K562 (cell line): Measurements from ENCODE around the gene RXRA. TPM values are rescaled to one million over a fixed set of nuclear protein-coding genes. Genes with fewer than 3 reads are reported as not detected.

Experiments
- CBX8 ChIP-seq: fragments of 200-600 bp; sonication (generic); IDR thresholded peaks from 2 replicates; pipeline ENCODE4 v1.6.1; 2012; ENCODE audit warnings: borderline replicate concordance, mixed run types, low read depth, mild to moderate bottlenecking, moderate library complexity, mixed read lengths, low read length, control low read depth, inconsistent platforms; ENCODE audit not compliant: poor library complexity, severe bottlenecking; ENCODE audit errors: extremely low read depth
- JUND ChIP-seq, 2 experiments: IDR thresholded peaks; 2 replicates in 1 of 2; 3 replicates in 1 of 2; pipeline ENCODE4 v1.6.1; 2011; ENCODE audit warnings: borderline replicate concordance in 2 of 2, low read depth in 2 of 2, low read length in 2 of 2, improper control_type of control experiment in 1 of 2, missing biosample characterization in 1 of 2, missing genetic modification characterization in 1 of 2, missing genetic modification reagents in 1 of 2
- polyA plus RNA-seq, 8 experiments: library from polyadenylated mRNA; depleted of rRNA in 4 of 8; stranded (reverse) in 5 of 8; unstranded in 3 of 8; fragments of >200 nt; fragmentation: Nextera tagmentation in 2 of 8; fragmentation: Illumina TruSeq in 1 of 8; extraction: Ambion mirVana in 2 of 8; extraction: Trizol in 1 of 8; gene quantifications; 2 replicates each; pipeline versions ENCODE4 v1.2.1 to v1.2.3, GENCODE V29; 2011 to 2014; ENCODE audit warnings: inconsistent platforms in 1 of 8, missing spikeins in 1 of 8
- total RNA-seq, 7 experiments: library from RNA; depleted of rRNA in 6 of 7; stranded (reverse); fragments of >200 nt in 6 of 7; fragmentation: Illumina TruSeq in 2 of 7; extraction: Trizol in 2 of 7; gene quantifications; 2 replicates each; pipeline versions ENCODE4 v1.2.1 to v1.2.3, GENCODE V29; 2011 to 2021; ENCODE audit warnings: low replicate concordance in 1 of 7
- TF ChIP-seq, protein P1 (sequence below): fragments of 450-650 bp; IDR thresholded peaks from 2 replicates; pipeline ENCODE4 v1.6.1; 2016; ENCODE audit warnings: low read depth
- TF ChIP-seq, protein P2 (sequence below): sonication (generic); formaldehyde crosslinking; IDR thresholded peaks from 2 replicates; pipeline ENCODE4 v1.8.0; 2022; ENCODE audit warnings: mild to moderate bottlenecking, missing genetic modification reagents
- TF ChIP-seq, protein P3 (sequence below): fragments of 250-450 bp; sonication (Bioruptor Pico); IDR thresholded peaks from 2 replicates; pipeline ENCODE4 v1.4.0; 2020; ENCODE audit warnings: borderline replicate concordance
- TF ChIP-seq, protein P4 (sequence below): fragments of 250-450 bp; sonication (Bioruptor Pico); IDR thresholded peaks from 2 replicates; pipeline ENCODE4 v1.8.0; 2022; ENCODE audit warnings: inconsistent platforms, mild to moderate bottlenecking, moderate library complexity, borderline replicate concordance
- TF ChIP-seq, protein P5 (sequence below): fragments of 450-650 bp; IDR thresholded peaks from 2 replicates; pipeline ENCODE4 v1.6.1; 2018; ENCODE audit not compliant: partially characterized antibody

The RXRA gene
- total and polyA plus RNA-seq, 9 of the 15 experiments (the other 6 are each of a cell fraction or from before 2014, with no cell fraction given), result 0.35 to 23.6 (median 4.6) TPM

DNA sequence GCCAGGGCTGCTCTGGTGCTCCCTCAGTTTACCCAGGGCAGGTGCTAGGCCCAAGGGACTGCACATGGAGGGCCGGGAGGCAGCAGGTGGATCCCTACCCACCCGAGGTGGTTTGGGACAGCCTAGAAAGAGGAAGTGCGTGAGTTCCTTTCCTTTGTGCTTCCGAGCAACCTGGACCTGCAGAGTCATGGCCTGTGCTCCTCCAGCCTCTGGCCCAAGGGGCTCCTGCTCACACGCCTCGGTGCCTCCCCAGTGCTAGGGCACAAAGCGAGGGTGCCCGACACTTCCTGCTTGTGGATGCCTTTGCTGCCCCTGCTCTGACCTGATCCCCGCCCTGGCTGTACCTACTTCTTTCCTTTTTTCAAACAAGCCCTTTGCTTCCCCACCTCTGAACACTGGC, 79.3 kb downstream of the RXRA start (continued):
- TF ChIP-seq, protein P1, sequence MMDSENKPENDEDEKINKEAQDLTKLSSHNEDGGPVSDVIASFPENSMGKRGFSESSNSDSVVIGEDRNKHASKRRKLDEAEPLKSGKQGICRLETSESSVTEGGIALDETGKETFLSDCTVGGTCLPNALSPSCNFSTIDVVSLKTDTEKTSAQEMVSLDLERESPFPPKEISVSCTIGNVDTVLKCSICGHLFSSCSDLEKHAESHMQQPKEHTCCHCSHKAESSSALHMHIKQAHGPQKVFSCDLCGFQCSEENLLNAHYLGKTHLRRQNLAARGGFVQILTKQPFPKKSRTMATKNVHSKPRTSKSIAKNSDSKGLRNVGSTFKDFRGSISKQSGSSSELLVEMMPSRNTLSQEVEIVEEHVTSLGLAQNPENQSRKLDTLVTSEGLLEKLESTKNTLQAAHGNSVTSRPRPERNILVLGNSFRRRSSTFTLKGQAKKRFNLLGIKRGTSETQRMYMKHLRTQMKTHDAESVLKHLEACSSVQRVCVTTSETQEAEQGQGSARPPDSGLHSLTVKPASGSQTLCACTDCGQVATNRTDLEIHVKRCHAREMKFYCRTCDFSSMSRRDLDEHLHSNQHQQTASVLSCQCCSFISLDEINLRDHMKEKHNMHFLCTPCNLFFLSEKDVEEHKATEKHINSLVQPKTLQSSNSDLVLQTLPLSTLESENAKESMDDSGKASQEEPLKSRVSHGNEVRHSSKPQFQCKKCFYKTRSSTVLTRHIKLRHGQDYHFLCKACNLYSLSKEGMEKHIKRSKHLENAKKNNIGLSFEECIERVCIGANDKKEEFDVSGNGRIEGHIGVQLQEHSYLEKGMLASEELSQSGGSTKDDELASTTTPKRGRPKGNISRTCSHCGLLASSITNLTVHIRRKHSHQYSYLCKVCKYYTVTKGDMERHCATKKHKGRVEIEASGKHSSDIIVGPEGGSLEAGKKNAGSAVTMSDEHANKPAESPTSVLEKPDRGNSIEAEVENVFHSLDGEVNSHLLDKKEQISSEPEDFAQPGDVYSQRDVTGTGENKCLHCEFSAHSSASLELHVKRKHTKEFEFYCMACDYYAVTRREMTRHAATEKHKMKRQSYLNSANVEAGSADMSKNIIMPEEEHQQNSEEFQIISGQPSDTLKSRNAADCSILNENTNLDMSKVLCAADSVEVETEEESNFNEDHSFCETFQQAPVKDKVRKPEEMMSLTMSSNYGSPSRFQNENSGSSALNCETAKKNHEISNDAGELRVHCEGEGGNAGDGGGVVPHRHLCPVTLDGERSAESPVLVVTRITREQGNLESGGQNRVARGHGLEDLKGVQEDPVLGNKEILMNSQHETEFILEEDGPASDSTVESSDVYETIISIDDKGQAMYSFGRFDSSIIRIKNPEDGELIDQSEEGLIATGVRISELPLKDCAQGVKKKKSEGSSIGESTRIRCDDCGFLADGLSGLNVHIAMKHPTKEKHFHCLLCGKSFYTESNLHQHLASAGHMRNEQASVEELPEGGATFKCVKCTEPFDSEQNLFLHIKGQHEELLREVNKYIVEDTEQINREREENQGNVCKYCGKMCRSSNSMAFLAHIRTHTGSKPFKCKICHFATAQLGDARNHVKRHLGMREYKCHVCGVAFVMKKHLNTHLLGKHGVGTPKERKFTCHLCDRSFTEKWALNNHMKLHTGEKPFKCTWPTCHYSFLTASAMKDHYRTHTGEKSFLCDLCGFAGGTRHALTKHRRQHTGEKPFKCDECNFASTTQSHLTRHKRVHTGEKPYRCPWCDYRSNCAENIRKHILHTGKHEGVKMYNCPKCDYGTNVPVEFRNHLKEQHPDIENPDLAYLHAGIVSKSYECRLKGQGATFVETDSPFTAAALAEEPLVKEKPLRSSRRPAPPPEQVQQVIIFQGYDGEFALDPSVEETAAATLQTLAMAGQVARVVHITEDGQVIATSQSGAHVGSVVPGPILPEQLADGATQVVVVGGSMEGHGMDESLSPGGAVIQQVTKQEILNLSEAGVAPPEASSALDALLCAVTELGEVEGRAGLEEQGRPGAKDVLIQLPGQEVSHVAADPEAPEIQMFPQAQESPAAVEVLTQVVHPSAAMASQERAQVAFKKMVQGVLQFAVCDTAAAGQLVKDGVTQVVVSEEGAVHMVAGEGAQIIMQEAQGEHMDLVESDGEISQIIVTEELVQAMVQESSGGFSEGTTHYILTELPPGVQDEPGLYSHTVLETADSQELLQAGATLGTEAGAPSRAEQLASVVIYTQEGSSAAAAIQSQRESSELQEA, result no peak
- TF ChIP-seq, protein P2, sequence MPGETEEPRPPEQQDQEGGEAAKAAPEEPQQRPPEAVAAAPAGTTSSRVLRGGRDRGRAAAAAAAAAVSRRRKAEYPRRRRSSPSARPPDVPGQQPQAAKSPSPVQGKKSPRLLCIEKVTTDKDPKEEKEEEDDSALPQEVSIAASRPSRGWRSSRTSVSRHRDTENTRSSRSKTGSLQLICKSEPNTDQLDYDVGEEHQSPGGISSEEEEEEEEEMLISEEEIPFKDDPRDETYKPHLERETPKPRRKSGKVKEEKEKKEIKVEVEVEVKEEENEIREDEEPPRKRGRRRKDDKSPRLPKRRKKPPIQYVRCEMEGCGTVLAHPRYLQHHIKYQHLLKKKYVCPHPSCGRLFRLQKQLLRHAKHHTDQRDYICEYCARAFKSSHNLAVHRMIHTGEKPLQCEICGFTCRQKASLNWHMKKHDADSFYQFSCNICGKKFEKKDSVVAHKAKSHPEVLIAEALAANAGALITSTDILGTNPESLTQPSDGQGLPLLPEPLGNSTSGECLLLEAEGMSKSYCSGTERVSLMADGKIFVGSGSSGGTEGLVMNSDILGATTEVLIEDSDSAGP (CRISPR knock-in tag), result no peak
- TF ChIP-seq, protein P3, sequence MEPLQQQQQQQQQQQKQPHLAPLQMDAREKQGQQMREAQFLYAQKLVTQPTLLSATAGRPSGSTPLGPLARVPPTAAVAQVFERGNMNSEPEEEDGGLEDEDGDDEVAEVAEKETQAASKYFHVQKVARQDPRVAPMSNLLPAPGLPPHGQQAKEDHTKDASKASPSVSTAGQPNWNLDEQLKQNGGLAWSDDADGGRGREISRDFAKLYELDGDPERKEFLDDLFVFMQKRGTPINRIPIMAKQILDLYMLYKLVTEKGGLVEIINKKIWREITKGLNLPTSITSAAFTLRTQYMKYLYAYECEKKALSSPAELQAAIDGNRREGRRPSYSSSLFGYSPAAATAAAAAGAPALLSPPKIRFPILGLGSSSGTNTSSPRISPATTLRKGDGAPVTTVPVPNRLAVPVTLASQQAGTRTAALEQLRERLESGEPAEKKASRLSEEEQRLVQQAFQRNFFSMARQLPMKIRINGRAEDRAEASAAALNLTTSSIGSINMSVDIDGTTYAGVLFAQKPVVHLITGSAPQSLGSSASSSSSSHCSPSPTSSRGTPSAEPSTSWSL (CRISPR knock-in tag), result no peak
- TF ChIP-seq CBX8, result no peak
- TF ChIP-seq, protein P4, sequence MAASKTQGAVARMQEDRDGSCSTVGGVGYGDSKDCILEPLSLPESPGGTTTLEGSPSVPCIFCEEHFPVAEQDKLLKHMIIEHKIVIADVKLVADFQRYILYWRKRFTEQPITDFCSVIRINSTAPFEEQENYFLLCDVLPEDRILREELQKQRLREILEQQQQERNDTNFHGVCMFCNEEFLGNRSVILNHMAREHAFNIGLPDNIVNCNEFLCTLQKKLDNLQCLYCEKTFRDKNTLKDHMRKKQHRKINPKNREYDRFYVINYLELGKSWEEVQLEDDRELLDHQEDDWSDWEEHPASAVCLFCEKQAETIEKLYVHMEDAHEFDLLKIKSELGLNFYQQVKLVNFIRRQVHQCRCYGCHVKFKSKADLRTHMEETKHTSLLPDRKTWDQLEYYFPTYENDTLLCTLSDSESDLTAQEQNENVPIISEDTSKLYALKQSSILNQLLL, result no peak
- TF ChIP-seq, protein P5, sequence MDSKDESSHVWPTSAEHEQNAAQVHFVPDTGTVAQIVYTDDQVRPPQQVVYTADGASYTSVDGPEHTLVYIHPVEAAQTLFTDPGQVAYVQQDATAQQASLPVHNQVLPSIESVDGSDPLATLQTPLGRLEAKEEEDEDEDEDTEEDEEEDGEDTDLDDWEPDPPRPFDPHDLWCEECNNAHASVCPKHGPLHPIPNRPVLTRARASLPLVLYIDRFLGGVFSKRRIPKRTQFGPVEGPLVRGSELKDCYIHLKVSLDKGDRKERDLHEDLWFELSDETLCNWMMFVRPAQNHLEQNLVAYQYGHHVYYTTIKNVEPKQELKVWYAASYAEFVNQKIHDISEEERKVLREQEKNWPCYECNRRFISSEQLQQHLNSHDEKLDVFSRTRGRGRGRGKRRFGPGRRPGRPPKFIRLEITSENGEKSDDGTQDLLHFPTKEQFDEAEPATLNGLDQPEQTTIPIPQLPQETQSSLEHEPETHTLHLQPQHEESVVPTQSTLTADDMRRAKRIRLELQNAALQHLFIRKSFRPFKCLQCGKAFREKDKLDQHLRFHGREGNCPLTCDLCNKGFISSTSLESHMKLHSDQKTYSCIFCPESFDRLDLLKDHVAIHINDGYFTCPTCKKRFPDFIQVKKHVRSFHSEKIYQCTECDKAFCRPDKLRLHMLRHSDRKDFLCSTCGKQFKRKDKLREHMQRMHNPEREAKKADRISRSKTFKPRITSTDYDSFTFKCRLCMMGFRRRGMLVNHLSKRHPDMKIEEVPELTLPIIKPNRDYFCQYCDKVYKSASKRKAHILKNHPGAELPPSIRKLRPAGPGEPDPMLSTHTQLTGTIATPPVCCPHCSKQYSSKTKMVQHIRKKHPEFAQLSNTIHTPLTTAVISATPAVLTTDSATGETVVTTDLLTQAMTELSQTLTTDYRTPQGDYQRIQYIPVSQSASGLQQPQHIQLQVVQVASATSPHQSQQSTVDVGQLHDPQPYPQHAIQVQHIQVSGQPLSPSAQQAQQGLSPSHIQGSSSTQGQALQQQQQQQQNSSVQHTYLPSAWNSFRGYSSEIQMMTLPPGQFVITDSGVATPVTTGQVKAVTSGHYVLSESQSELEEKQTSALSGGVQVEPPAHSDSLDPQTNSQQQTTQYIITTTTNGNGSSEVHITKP, result peak; percentile 47
- no peak for TF ChIP-seq JUND (IDR thresholded peaks at IDR 0.05; ENCODE audit: borderline replicate concordance, low read depth, low read length)
- no peak for TF ChIP-seq JUND (tag; IDR thresholded peaks at IDR 0.05; ENCODE audit: borderline replicate concordance, low read depth, low read length)
